Erythroblast (primary cell): ENCODE measurements around the gene CRHR2.

Source experiments
- GATA1 ChIP-seq: IDR thresholded peaks from 2 replicates; pipeline ENCODE4 v1.6.1; 2011; ENCODE audit warnings: low read depth, mild to moderate bottlenecking, control low read depth, low read length, moderate library complexity
- POLR2A ChIP-seq: IDR thresholded peaks from 2 replicates; pipeline ENCODE4 v1.6.1; 2011; ENCODE audit warnings: mild to moderate bottlenecking, low read length

DNA sequence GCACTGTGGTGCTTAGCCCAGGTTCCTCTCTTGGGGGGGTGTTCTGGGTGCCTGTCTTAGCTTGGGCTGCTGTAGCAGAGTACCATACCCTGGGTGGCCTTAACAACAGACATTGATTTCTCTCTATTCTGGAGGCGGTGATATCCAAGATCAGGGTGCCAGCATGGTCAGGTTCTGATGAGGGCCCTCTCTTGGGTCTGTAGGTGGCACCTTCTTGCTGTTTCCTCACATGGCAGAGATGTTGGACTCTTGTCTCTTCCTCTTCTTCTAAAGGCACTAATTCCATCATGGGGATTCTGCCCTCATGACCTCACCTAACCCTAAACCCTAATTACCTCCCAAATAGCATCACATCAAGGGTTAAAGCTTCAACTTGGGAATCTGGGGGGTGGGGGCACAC, 19.9 kb upstream of the CRHR2 start:
- no peak for TF ChIP-seq POLR2A
- no peak for TF ChIP-seq GATA1
